ENCODE measurements around the gene EFEMP2.

The EFEMP2 gene

GRCh38 chr11:65872586-65873317 is at the start of gene EFEMP2:
EFEMP2 (minus strand) TSS chr11:65872800; CDS start chr11:65872354, 446 bp downstream.
- TF ChIP-seq CTCF (conservative IDR thresholded peaks at IDR 0.05; ENCODE audit: low read length) = no peak
- peak; percentile 37 for DNase-seq (ENCODE audit: low read depth)
- peak within 1 kb of the TSS; percentile 81 for H3K4me3 ChIP-seq (ENCODE audit: low read length)

- no peak for TF ChIP-seq CTCF (conservative IDR thresholded peaks at IDR 0.05; ENCODE audit: low read length)
- H3K4me3 ChIP-seq (ENCODE audit: low read length) = no peak overlapping the region
- DNase-seq (ENCODE audit: low read depth) = no peak
These were observed 49.3 kb upstream of the EFEMP2 start for GRCh38 chr11:65921876-65922275.

- TF ChIP-seq CTCF (conservative IDR thresholded peaks at IDR 0.05; ENCODE audit: low read length) = no peak
- no peak for DNase-seq (ENCODE audit: low read depth)
- H3K4me3 ChIP-seq (ENCODE audit: low read length) = peak overlapping the region; percentile 78
These were observed 48.5 kb upstream of the EFEMP2 start for GRCh38 chr11:65921033-65921555.

GRCh38 chr11:65920372-65920802 is 47.8 kb upstream of the EFEMP2 start:
- TF ChIP-seq CTCF (conservative IDR thresholded peaks at IDR 0.05; ENCODE audit: low read length) = no peak
- no peak for DNase-seq (ENCODE audit: low read depth)
- peak overlapping the region; percentile 78 for H3K4me3 ChIP-seq (ENCODE audit: low read length)

GRCh38 chr11:65919573-65920371 is 47.2 kb upstream of the EFEMP2 start:
- no peak for TF ChIP-seq CTCF (conservative IDR thresholded peaks at IDR 0.05; ENCODE audit: low read length)
- no peak for DNase-seq (ENCODE audit: low read depth)
- H3K4me3 ChIP-seq (ENCODE audit: low read length) = peak overlapping the region; percentile 78

GRCh38 chr11:65919141-65919572 is 46.6 kb upstream of the EFEMP2 start, which contains the start of gene DRAP1:
DRAP1 (plus strand) TSS chr11:65919426; CDS start chr11:65919502, 76 bp downstream.
- TF ChIP-seq CTCF (conservative IDR thresholded peaks at IDR 0.05; ENCODE audit: low read length) = no peak
- peak within 1 kb of the TSS; percentile 93 for H3K4me3 ChIP-seq (ENCODE audit: low read length)
- DNase-seq (ENCODE audit: low read depth) = peak; percentile 99

Data from AG10803 (cell line).